RWPE2 (cell line): ENCODE results near the gene UBQLN2.

ENCODE experiments used
- ATAC-seq: fragments of 200-7000 bp; cut with Tn5 transposase; 3 replicates; pipeline ENCODE4 v1.9.1; 2021; ENCODE audit warnings: low read depth
- DNase-seq: peaks from one replicate; pipeline ENCODE4 v3.0.0-alpha.2; 2020; ENCODE audit warnings: low spot score
- H3K27ac ChIP-seq: fragments of 450-650 bp; 2 replicates; pipeline ENCODE4 v1.5.1; 2017; ENCODE audit warnings: mild to moderate bottlenecking; ENCODE audit not compliant: poor library complexity, severe bottlenecking
- H3K27me3 ChIP-seq: fragments of 250-450 bp; sonication (Bioruptor Pico); 2 replicates; pipeline ENCODE4 v1.5.1; 2021; ENCODE audit warnings: mild to moderate bottlenecking, moderate library complexity; ENCODE audit not compliant: insufficient read depth, poor library complexity, severe bottlenecking
- H3K36me3 ChIP-seq: fragments of 250-450 bp; sonication (Bioruptor Pico); 2 replicates; pipeline ENCODE4 v1.5.1; 2020; ENCODE audit warnings: low read depth, mild to moderate bottlenecking, moderate library complexity
- H3K4me1 ChIP-seq: fragments of 250-450 bp; sonication (Bioruptor Pico); 2 replicates; pipeline ENCODE4 v1.5.1; 2021; ENCODE audit warnings: mild to moderate bottlenecking, moderate library complexity; ENCODE audit not compliant: insufficient read depth, poor library complexity, severe bottlenecking
- H3K4me3 ChIP-seq: fragments of 250-450 bp; sonication (Bioruptor Pico); 2 replicates; pipeline ENCODE4 v1.5.1; 2021; ENCODE audit warnings: mild to moderate bottlenecking, moderate library complexity; ENCODE audit not compliant: severe bottlenecking
- H3K9me3 ChIP-seq: fragments of 250-450 bp; sonication (Bioruptor Pico); 2 replicates; pipeline ENCODE4 v1.5.1; 2021; ENCODE audit warnings: mild to moderate bottlenecking, moderate library complexity; ENCODE audit not compliant: severe bottlenecking
- TF ChIP-seq, protein P1 (sequence below): fragments of 450-650 bp; IDR thresholded peaks from one replicate; pipeline ENCODE4 v1.5.1; 2017; ENCODE audit warnings: mild to moderate bottlenecking, moderate library complexity; ENCODE audit not compliant: poor library complexity, severe bottlenecking

UBQLN2 gene

DNA sequence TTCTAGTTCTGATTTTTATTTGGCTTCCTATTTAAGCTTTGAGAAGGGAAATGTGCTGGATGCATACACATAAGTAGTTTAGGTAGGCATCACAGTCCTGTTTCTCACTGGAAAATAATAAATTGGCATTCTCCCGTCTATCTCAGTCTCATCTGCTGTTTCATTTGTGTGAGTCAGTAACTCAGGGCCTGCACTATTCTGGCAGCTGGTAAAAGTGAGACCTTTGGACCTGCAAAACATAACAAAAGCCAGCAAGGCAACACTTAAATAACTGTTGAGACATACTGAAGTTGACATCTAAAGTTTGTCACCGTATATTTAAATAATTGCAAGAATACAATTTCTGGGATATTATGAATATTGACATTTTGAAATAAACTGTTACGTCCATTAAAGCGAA is 8.6 kb upstream of the UBQLN2 start:
- Histone ChIP-seq H3K27ac (no peak overlapping the region), H3K27me3 (no peaks in the 10 kb centered on the region), H3K36me3 (no peaks in the 10 kb centered on the region), H3K9me3 (no peaks in the 10 kb centered on the region), H3K4me1 (no peaks in the 10 kb centered on the region), H3K4me3 (no peak overlapping the region)
- TF ChIP-seq, protein P1, sequence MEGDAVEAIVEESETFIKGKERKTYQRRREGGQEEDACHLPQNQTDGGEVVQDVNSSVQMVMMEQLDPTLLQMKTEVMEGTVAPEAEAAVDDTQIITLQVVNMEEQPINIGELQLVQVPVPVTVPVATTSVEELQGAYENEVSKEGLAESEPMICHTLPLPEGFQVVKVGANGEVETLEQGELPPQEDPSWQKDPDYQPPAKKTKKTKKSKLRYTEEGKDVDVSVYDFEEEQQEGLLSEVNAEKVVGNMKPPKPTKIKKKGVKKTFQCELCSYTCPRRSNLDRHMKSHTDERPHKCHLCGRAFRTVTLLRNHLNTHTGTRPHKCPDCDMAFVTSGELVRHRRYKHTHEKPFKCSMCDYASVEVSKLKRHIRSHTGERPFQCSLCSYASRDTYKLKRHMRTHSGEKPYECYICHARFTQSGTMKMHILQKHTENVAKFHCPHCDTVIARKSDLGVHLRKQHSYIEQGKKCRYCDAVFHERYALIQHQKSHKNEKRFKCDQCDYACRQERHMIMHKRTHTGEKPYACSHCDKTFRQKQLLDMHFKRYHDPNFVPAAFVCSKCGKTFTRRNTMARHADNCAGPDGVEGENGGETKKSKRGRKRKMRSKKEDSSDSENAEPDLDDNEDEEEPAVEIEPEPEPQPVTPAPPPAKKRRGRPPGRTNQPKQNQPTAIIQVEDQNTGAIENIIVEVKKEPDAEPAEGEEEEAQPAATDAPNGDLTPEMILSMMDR: no peak
- DNase-seq: no peak
- ATAC-seq: no peak

GRCh38 chrX:56557376-56557929 is 6.0 kb upstream of the UBQLN2 start:
- Histone ChIP-seq H3K4me3 (no peak overlapping the region), H3K27ac (no peak overlapping the region), H3K27me3 (no peaks in the 10 kb centered on the region), H3K9me3 (no peaks in the 10 kb centered on the region), H3K36me3 (no peaks in the 10 kb centered on the region), H3K4me1 (no peaks in the 10 kb centered on the region)
- ATAC-seq (no peak), DNase-seq (no peak)
- TF ChIP-seq, protein P1: no peak

- no peak for DNase-seq
- Histone ChIP-seq H3K4me1 (peaks cover 5% of the 10 kb centered on the region), H3K27me3 (no peaks in the 10 kb centered on the region), H3K4me3 (peak overlapping the region; percentile 51), H3K36me3 (peaks cover 18% of the 10 kb centered on the region), H3K27ac (peak overlapping the region; percentile 83), H3K9me3 (no peaks in the 10 kb centered on the region)
- TF ChIP-seq, protein P1: no peak
- ATAC-seq: peak; percentile 58
Observed at GRCh38 chrX:56564164-56564885, 898 bp downstream of the UBQLN2 start.

DNA sequence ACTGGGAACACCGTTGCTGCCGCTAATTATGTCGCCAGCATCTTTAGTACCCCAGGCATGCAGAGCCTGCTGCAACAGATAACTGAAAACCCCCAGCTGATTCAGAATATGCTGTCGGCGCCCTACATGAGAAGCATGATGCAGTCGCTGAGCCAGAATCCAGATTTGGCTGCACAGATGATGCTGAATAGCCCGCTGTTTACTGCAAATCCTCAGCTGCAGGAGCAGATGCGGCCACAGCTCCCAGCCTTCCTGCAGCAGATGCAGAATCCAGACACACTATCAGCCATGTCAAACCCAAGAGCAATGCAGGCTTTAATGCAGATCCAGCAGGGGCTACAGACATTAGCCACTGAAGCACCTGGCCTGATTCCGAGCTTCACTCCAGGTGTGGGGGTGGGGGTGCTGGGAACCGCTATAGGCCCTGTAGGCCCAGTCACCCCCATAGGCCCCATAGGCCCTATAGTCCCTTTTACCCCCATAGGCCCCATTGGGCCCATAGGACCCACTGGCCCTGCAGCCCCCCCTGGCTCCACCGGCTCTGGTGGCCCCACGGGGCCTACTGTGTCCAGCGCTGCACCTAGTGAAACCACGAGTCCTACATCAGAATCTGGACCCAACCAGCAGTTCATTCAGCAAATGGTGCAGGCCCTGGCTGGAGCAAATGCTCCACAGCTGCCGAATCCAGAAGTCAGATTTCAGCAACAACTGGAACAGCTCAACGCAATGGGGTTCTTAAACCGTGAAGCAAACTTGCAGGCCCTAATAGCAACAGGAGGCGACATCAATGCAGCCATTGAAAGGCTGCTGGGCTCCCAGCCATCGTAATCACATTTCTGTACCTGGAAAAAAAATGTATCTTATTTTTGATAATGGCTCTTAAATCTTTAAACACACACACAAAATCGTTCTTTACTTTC is 1.8 kb downstream of the UBQLN2 start:
- H3K9me3 ChIP-seq: no peaks in the 10 kb centered on the region
- peak overlapping the region; percentile 83 for H3K27ac ChIP-seq
- H3K27me3 ChIP-seq: no peaks in the 10 kb centered on the region
- DNase-seq (no peak), ATAC-seq (no peak)
- H3K36me3 ChIP-seq: peaks cover 18% of the 10 kb centered on the region
- H3K4me1 ChIP-seq: peaks cover 5% of the 10 kb centered on the region
- TF ChIP-seq, protein P1: no peak
- peak overlapping the region; percentile 51 for H3K4me3 ChIP-seq
